ENCODE data around the gene SLC28A1.

GRCh38 chr15:84938726-84939125 lies 54.3 kb downstream of the SLC28A1 start:
- TF ChIP-seq EZH2 (IDR thresholded peaks at IDR 0.05; ENCODE audit: insufficient read depth, poor library complexity, severe bottlenecking) (no peak), EZH2phosphoT487 (IDR thresholded peaks at IDR 0.05; ENCODE audit: insufficient read depth, low read depth) (no peak)

Measured in GM23248 (cell line).